Kidney epithelial cell (primary cell): ENCODE data around the gene OAT. TPM values are rescaled to one million over a fixed set of nuclear protein-coding genes. Genes with fewer than 3 reads are reported as not detected.
"Not testable (repeated sequence)": the region's sequence is repeated elsewhere in the genome, so short reads cannot be mapped to it uniquely, and the experiment has no call there.

Source experiments
- DNase-seq: peaks from one replicate; pipeline ENCODE4 v3.0.0-alpha.2; 2010; ENCODE audit warnings: low read depth
- H3K27me3 ChIP-seq: 2 replicates; pipeline ENCODE4 v1.6.0; 2011; ENCODE audit warnings: low read length; ENCODE audit not compliant: control insufficient read depth, insufficient read depth
- H3K36me3 ChIP-seq: 2 replicates; pipeline ENCODE4 v1.5.1; 2011; ENCODE audit warnings: low read length; ENCODE audit not compliant: control insufficient read depth, insufficient read depth
- H3K4me3 ChIP-seq: 2 replicates; pipeline ENCODE4 v1.5.1; 2011; ENCODE audit warnings: low read depth, mild to moderate bottlenecking, control low read depth, low read length
- CTCF ChIP-seq: IDR thresholded peaks from 2 replicates; pipeline ENCODE4 v1.5.1; 2011; ENCODE audit warnings: mild to moderate bottlenecking, moderate library complexity, low read length, control low read depth, inconsistent platforms; ENCODE audit not compliant: insufficient read depth, poor library complexity, severe bottlenecking
- total RNA-seq: library from RNA; depleted of rRNA; stranded (reverse); fragments of >200 nt; gene quantifications from 2 replicates; pipeline ENCODE4 v1.2.3, GENCODE V29; 2015

Gene OAT
- total RNA-seq, 1 donor from 2014 or later, result 64.8 TPM

GRCh38 chr10:124370426-124370825 lies 48.3 kb downstream of the OAT start:
- no peak for TF ChIP-seq CTCF
- H3K36me3 ChIP-seq, result no peaks in the 10 kb centered on the region
- peaks cover 7% of the 10 kb centered on the region for H3K27me3 ChIP-seq
- DNase-seq, result no peak
- no peak overlapping the region for H3K4me3 ChIP-seq

GRCh38 chr10:124369986-124370385 lies 48.7 kb downstream of the OAT start:
- no peak for TF ChIP-seq CTCF
- Histone ChIP-seq H3K4me3 (no peak overlapping the region), H3K36me3 (no peaks in the 10 kb centered on the region), H3K27me3 (peaks cover 9% of the 10 kb centered on the region)
- DNase-seq, result no peak

- not testable (repeated sequence) for H3K36me3 ChIP-seq, DNase-seq, H3K27me3 ChIP-seq, H3K4me3 ChIP-seq
Observed at GRCh38 chr10:124369533-124369932, 49.2 kb downstream of the OAT start.

GRCh38 chr10:124369066-124369465 lies 49.7 kb downstream of the OAT start:
- no peak overlapping the region for H3K4me3 ChIP-seq
- DNase-seq, result no peak
- no peak for TF ChIP-seq CTCF
- no peaks in the 10 kb centered on the region for H3K36me3 ChIP-seq
- peaks cover 10% of the 10 kb centered on the region for H3K27me3 ChIP-seq

GRCh38 chr10:124367936-124368335 lies 50.8 kb downstream of the OAT start:
- no peak for TF ChIP-seq CTCF
- no peak for DNase-seq
- Histone ChIP-seq H3K27me3 (peaks cover 13% of the 10 kb centered on the region), H3K36me3 (no peaks in the 10 kb centered on the region), H3K4me3 (no peak overlapping the region)

- no peak for DNase-seq
- Histone ChIP-seq H3K36me3 (no peaks in the 10 kb centered on the region), H3K27me3 (peaks cover 13% of the 10 kb centered on the region), H3K4me3 (no peak overlapping the region)
- no peak for TF ChIP-seq CTCF
Observed at GRCh38 chr10:124367414-124367813, 51.3 kb downstream of the OAT start.
